ENCODE measurements around the gene DMBT1. TPM values are rescaled to one million over a fixed set of nuclear protein-coding genes. Genes with fewer than 3 reads are reported as not detected.

The DMBT1 gene
- total and polyA plus RNA-seq, 2 of the 4 experiments (the other 2 are of a cell fraction) = under 0.01 TPM; not detected in 1

DNA sequence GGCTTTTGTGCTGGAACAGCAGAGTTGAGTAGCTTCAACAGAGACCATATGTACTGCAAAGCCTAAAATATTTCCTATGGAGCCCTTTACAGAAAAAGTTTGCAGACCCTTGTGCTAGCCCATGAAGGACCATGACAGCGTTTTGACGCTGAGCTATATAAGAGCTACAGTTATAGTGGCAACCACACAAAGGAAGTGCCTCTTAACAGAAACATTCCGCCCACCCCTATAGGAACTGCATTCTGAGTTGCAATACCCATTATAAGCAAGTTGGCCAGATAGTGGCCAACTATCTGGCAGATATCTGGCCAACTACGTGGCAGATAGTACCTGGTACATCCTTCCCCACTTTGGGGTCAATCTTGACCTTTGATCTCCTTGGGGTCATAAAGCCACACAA, 47.5 kb upstream of the DMBT1 start:
- no TSS peak for BruUV-seq (replicated peaks)
- no peak overlapping the region for H2BK5ac ChIP-seq (ENCODE audit: low read depth, low read length, poor library complexity, severe bottlenecking)
- H3K27ac ChIP-seq (ENCODE audit: insufficient read depth, low read length) = no peak overlapping the region
- H3K18ac ChIP-seq (ENCODE audit: low read depth, low read length) = no peak overlapping the region
- intact Hi-C loops (cut with micrococcal nuclease) (no loop called here), in situ Hi-C loops (cut with MboI; ENCODE audit: low sequenced_read_pairs) (no loop called here), dilution Hi-C loops (cut with HindIII; ENCODE audit: low sequenced_read_pairs, unreplicated experiment) (no loop called here)
- no peak overlapping the region for H3K56ac ChIP-seq (ENCODE audit: extremely low read depth, insufficient read depth, low read length)
- no peak overlapping the region for H4K8ac ChIP-seq (ENCODE audit: low read depth in 2 of 2, low read length in 2 of 2)
- H3K9me3 ChIP-seq (ENCODE audit: control insufficient read depth, insufficient read depth, low read length) = no peaks in the 10 kb centered on the region
- TF ChIP-seq RCOR1 (IDR thresholded peaks at IDR 0.05; ENCODE audit: insufficient replicate concordance, low read length) = no peak
- TF ChIP-seq, protein P1, sequence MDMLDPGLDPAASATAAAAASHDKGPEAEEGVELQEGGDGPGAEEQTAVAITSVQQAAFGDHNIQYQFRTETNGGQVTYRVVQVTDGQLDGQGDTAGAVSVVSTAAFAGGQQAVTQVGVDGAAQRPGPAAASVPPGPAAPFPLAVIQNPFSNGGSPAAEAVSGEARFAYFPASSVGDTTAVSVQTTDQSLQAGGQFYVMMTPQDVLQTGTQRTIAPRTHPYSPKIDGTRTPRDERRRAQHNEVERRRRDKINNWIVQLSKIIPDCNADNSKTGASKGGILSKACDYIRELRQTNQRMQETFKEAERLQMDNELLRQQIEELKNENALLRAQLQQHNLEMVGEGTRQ (IDR thresholded peaks at IDR 0.05; ENCODE audit: low read depth, low read length) = no peak
- no peak for TF ChIP-seq NFE2L2 (IDR thresholded peaks at IDR 0.05; ENCODE audit: low read depth, low read length)
- no peak for TF ChIP-seq POLR2A (IDR thresholded peaks at IDR 0.05; ENCODE audit: low read depth, low read length)
- TF ChIP-seq MXI1 (IDR thresholded peaks at IDR 0.05; ENCODE audit: borderline replicate concordance, low read depth, low read length) = no peak
- no peak for TF ChIP-seq CEBPB (IDR thresholded peaks at IDR 0.05; ENCODE audit: low read depth, low read length)
- no peak for TF ChIP-seq BHLHE40 (IDR thresholded peaks at IDR 0.05; ENCODE audit: low read depth, low read length)
- no peak for TF ChIP-seq FOS (IDR thresholded peaks at IDR 0.05; ENCODE audit: low read depth, low read length)
- no peak for TF ChIP-seq CHD1 (IDR thresholded peaks at IDR 0.05; ENCODE audit: low read depth, low read length)
- no peak for TF ChIP-seq MAZ (IDR thresholded peaks at IDR 0.05; ENCODE audit: borderline replicate concordance, low read depth, low read length)
- TF ChIP-seq RAD21 (IDR thresholded peaks at IDR 0.05; ENCODE audit: low read length) = no peak
- no peak for TF ChIP-seq MAFK (IDR thresholded peaks at IDR 0.05; ENCODE audit: low read depth, low read length)
- TF ChIP-seq, protein P2, sequence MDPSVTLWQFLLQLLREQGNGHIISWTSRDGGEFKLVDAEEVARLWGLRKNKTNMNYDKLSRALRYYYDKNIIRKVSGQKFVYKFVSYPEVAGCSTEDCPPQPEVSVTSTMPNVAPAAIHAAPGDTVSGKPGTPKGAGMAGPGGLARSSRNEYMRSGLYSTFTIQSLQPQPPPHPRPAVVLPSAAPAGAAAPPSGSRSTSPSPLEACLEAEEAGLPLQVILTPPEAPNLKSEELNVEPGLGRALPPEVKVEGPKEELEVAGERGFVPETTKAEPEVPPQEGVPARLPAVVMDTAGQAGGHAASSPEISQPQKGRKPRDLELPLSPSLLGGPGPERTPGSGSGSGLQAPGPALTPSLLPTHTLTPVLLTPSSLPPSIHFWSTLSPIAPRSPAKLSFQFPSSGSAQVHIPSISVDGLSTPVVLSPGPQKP (IDR thresholded peaks at IDR 0.05; ENCODE audit: borderline replicate concordance, low read depth, low read length) = no peak
- TF ChIP-seq RFX5 (IDR thresholded peaks at IDR 0.05; ENCODE audit: low read depth, low read length) = no peak
- TF ChIP-seq, protein P3, sequence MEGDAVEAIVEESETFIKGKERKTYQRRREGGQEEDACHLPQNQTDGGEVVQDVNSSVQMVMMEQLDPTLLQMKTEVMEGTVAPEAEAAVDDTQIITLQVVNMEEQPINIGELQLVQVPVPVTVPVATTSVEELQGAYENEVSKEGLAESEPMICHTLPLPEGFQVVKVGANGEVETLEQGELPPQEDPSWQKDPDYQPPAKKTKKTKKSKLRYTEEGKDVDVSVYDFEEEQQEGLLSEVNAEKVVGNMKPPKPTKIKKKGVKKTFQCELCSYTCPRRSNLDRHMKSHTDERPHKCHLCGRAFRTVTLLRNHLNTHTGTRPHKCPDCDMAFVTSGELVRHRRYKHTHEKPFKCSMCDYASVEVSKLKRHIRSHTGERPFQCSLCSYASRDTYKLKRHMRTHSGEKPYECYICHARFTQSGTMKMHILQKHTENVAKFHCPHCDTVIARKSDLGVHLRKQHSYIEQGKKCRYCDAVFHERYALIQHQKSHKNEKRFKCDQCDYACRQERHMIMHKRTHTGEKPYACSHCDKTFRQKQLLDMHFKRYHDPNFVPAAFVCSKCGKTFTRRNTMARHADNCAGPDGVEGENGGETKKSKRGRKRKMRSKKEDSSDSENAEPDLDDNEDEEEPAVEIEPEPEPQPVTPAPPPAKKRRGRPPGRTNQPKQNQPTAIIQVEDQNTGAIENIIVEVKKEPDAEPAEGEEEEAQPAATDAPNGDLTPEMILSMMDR (conservative IDR thresholded peaks at IDR 0.05; ENCODE audit: low read depth, low read length) = no peak
- TF ChIP-seq SMC3 (IDR thresholded peaks at IDR 0.05; ENCODE audit: low read depth, low read length) = no peak
- H2AFZ ChIP-seq (replicated peaks; ENCODE audit: low read length, poor library complexity) = no peak overlapping the region
- POLR2A ChIA-PET (ENCODE audit: unreplicated experiment) = no interaction called here
- peaks cover 35% of the 10 kb centered on the region for H3K36me3 ChIP-seq (ENCODE audit: control insufficient read depth, insufficient read depth, low read length)
- H2BK20ac ChIP-seq (ENCODE audit: low read depth, low read length) = no peak overlapping the region
- no peak overlapping the region for H2BK15ac ChIP-seq (ENCODE audit: low read depth, low read length)
- DNase-seq (no peak), ATAC-seq (ENCODE audit: low read depth) (no peak)
- 100% methylated on average over 3 of the region's 4 CpGs; no CpG with 5 or more reads in 1 of the 2 experiments for WGBS, 2 experiments (ENCODE audit: extremely low coverage in 2 of 2, insufficient read length in 1 of 2)
- H3K79me1 ChIP-seq (ENCODE audit: low read depth in 1 of 2, low read length in 2 of 2) = no peaks in the 10 kb centered on the region
- H4K20me1 ChIP-seq (ENCODE audit: insufficient read depth, low read length) = no peaks in the 10 kb centered on the region
- H4K91ac ChIP-seq (ENCODE audit: insufficient read depth, low read depth, low read length) = no peak overlapping the region
- H4K5ac ChIP-seq (ENCODE audit: low read depth, low read length) = no peak overlapping the region
- no peak overlapping the region for H3K4me3 ChIP-seq (ENCODE audit: insufficient read depth, low read depth, low read length)
- peaks cover 4% of the 10 kb centered on the region for H3K9me1 ChIP-seq (ENCODE audit: insufficient read depth, low read length)
- H3K4me2 ChIP-seq (ENCODE audit: low read depth, low read length) = no peak overlapping the region
- no peak overlapping the region for H3K4ac ChIP-seq (ENCODE audit: low read depth, low read length)
- no peaks in the 10 kb centered on the region for H3K27me3 ChIP-seq (ENCODE audit: control insufficient read depth, insufficient read depth, low read length)
- H3K9ac ChIP-seq (ENCODE audit: low read depth, low read length) = no peak overlapping the region
- no peak overlapping the region for H3K14ac ChIP-seq (replicated peaks; ENCODE audit: low read depth, low read length)
- H2AK9ac ChIP-seq (replicated peaks; ENCODE audit: low read depth, low read length, poor library complexity) = no peak overlapping the region
- no peaks in the 10 kb centered on the region for H3K4me1 ChIP-seq (ENCODE audit: control insufficient read depth, insufficient read depth, low read length)
- no peak overlapping the region for H3K23ac ChIP-seq (ENCODE audit: low read depth, low read length)
- CTCF ChIA-PET = no interaction called here
- no peak overlapping the region for H2BK120ac ChIP-seq (ENCODE audit: low read depth, low read length)
- H2AK5ac ChIP-seq (ENCODE audit: low read depth, low read length) = no peak overlapping the region

Data from IMR-90 (cell line).